NCI-H2081 treated with DMSO at 0.1 percent for 48 hours (cell line): ENCODE data around the gene THEM4.
"Not testable (repeated sequence)": the region's sequence is repeated elsewhere in the genome, so short reads cannot be mapped to it uniquely, and the experiment has no call there.

Experiments used
- DNase-seq: peaks from one replicate; lab custom pipeline; 2025; lab: John Stamatoyannopoulos, UW

The THEM4 gene

DNA sequence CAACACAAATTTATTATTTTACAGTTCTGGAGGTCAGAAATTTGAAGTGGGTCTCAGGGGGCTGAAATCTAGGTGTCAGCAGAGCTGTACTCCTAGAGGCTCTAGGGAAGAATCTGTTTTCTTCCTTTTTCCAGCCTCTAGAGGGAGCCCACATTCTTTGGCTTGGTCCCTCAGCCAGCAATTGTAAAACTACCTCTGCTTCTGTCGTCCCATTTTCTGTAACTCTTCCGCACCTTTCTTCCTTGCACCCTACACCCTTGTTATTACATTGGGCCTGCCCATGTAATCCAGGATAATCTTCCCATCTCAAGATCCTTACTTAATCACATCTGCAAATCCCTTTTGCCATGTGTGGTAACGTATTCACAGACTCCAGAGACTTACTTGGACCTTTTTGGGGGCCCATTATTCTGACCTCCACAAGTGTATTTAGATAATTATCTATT, 24.8 kb upstream of the THEM4 start:
- peak; percentile 46 for DNase-seq

DNA sequence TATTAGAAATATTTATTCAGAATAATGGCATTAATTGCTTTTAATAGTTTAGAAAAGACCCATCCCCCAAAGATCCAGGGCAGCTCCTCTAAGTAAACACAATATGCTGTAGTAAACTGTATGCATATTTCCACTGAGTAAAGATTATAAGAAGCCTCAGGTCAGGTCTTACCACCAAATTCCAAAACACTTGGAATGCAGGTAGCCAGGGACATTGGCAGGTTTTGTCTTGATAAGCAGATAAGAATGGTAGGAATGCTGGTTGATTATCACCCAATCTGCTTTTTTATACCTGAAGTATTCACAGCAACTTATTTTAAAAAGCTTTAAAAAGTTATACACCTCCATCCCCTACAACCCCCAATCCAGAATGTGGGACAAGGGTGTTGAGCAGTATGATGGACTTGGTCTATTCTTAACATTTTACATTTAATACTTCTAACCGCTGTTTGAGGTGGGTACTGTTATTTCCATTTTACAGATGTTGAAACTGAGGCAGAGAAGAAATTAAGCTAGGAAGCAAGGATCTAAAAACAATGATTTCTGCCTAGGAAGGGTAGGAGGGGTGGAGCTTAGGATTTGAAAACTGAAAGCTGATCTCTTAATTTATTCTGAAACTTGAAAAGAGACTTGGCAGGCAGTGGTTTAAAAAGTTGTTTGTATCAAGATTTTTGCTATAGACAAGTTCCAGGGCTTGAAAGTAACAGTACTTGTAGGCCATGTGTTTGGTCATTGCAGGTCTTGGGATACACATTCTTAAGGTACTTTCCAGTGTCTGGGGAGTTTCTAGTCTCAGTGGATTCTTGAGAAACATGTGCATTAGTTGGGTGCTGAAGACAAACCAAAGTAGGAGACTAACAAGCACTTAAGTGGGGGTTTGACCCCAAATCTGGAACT, 15.6 kb upstream of the THEM4 start:
- DNase-seq, result no peak

DNA sequence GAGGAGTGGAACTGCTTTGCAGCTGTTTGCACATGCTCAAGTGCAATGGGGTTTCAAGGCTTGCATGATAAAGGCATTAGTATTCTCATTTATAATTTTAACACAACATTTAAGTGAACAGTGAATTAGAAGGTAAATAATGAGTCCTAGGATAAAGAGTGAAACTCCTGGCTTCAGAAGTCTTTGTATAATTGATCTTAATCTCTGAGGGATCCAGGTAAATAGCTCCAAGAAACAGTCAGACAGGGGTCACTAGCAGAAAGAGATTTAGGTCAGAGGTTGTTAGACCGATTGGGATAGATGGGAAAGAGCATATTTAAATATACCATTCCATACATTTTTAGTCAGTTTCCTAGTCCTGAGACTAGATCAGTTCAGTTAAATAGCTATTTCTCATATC, 14.1 kb upstream of the THEM4 start:
- no peak for DNase-seq

DNA sequence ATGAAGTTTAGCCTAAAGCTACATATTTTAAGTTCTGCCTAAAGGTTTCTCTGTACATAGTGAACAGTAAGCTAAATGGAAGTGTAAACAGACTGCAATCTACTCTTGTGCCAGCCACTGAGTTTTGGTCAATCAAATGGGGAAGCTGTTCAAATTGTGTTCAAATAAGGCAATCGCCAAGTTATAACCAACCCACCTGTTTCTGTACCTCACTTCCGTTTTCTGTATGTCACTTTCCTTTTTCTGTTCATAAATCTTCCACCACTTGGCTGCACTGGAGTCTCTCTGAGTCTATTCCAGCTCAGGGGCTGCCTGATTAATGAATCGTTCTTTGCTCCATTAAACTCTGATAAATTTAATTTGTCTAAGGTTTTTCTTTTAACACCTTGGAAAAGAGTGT, 10.8 kb upstream of the THEM4 start:
- DNase-seq, result no peak

DNA sequence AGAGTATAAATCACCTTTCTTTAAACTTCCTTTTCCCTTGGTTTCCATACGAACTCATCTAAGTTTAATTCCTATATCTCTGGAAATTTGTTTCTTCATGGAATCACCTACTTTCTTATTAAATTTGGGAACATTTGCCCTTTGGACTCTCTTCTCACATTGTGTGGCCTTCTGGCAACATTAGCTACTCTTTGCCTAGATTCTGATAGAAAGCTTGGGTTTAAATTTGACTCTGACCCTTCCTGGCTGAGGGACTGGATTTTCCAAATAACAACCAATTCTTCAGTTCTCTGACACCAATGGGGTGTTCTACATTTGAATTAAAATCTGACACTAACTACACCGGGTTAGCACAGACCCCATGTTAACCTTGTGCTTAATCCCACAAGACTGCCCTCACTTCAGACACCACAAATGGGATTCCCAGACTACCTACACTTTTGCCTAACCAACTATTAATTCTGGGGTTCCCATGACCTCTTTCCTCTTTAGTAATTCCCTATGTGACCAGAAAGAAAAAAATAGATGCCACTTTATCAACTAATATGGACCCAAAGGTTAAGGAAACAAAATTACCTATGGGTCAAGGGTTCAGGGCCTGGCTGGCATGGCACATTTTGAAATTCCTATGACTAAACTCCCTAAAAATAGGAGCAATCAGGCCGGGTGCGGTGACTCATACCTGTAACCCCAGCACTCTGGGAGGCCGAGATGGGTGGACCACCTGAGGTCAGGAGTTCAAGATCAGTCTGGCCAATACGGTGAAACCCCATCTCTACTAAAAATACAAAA, 9.7 kb upstream of the THEM4 start:
- no peak for DNase-seq

DNA sequence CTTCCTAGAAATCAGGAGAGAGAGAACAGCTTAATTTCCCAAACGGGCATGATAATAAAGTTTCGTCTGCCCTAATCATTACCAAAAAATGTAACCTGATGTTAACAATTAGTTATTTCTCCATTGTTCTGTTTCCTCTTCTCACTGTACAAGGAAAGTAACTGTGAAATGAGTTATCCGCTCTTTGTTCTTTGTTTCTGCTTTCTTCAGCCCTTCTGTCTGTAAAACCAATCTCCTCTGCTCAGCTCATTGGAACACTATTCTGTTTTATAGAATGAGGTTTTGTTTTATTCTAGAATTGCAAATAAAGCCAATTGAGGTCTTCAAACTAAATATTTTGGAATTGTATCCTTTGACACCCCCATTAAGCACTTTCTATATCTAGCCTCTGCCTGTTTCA, 8.8 kb upstream of the THEM4 start:
- no peak for DNase-seq

DNA sequence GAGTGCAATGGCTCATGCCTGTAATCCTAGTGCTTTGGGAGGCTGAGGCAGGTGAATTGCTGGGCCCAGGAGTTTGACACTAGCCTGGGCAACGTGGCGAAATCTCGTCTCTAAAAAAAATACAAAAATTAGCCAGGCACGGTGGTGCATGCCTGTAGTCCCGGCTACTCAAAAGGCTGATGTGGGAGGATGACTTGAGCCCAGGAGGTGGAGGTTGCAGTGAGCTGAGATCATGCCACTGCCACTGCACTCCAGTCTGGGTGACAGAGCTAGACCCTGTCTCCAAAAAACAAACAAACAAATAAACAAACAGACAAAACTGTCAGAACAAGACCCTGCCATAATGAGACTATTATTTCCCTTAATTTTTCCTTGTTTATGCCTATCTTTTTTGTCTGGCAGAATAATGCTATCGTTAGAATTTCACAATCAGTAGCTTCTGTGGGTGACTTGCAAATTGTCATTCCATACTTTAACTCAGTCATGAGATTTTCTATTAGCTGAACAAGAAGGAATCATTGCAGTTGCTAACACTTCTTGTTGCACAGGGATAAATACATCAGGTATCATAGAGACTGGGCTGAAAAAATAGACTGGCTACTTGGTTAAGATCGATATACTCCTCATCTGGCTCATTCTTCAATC, 7.5 kb upstream of the THEM4 start:
- DNase-seq, result no peak

DNA sequence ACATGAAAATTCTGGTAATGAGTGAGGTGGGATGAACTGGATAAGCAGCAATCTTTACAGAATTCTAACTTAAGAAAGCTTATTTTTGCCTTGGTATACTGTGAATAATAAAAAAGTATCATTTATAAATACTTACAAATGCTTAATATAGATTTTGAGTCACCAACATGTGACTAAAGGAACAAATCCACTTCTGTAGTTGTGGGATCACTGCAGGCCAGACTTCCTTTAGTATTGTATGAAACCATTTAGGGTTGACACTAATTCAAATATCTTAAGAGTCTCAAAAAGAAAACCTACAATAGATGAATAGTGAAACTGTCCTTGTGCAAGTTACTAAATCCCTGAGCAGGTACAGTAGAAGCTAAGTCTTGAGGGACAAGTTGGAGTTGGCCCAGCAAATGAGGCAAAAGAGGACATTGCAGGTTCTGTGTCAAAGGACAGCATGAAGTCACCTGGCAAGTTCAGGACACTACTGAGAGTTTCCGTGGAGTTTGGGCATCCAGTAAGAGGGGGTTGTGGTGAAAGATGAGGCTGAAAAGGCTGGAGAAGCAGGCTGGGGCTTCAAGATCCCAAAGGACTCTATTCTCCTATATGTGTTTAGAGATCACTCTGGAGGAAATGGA, 5.9 kb upstream of the THEM4 start:
- no peak for DNase-seq

DNA sequence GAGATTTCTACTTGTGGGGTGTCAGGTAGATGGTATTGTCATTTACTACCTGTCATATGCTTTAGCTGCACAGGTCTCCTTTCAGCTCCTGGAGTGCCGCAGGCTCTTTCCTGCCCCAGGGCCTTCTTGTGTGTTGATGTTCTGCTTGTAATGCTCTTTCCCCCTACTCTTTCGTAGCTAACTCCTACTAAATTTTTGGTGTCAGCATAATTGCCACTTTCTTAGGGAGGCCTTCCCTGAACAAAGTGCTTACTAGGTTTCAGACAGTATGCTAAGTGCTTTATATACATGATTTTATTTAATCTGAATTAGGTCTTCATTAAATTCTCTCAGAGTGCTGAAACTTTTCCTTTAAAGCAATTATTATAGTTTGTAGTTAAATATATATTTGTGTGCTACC, 4.8 kb upstream of the THEM4 start:
- no peak for DNase-seq

DNA sequence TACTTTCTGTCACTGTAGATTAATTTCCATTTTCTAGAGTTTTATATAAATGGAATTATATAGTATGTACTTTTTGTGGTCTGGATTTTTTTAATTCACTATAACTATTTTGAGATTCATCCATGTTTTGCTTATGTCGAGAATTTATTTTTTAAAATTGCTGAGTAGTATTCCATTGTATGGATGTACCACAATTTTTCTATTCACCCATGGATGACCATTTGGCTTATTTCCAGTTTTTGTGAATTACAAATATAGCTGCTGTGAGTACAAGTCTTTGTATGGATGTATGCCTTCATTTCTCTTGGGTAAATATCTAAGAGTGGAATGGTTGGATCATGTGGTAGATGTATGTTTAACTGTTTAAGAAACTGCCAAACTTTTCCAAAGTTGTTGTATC, 3.7 kb upstream of the THEM4 start:
- DNase-seq, result no peak

DNA sequence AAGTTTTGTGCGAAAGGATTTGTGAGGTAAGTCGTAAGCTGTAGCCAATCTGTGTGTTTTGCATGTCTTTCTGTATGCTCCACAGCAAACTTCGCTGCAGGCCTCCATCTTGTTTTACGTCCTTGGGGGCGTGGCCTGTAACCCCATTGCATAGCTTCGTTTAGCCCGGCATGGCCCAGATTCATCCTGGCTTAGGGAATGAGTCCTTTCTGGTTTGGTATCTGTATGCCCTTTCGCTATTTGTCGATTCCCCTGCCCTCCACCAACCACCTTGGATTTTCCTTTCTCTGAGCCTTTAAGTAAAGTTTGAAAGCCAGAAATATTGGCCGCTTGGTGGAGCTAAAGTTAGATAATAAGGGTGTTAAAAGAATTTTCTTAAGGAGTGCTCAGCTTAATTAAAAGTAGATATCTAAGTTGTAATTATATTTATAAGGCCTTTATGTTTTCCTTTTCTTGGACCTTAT, 1.1 kb downstream of the THEM4 start:
- no peak for DNase-seq

DNA sequence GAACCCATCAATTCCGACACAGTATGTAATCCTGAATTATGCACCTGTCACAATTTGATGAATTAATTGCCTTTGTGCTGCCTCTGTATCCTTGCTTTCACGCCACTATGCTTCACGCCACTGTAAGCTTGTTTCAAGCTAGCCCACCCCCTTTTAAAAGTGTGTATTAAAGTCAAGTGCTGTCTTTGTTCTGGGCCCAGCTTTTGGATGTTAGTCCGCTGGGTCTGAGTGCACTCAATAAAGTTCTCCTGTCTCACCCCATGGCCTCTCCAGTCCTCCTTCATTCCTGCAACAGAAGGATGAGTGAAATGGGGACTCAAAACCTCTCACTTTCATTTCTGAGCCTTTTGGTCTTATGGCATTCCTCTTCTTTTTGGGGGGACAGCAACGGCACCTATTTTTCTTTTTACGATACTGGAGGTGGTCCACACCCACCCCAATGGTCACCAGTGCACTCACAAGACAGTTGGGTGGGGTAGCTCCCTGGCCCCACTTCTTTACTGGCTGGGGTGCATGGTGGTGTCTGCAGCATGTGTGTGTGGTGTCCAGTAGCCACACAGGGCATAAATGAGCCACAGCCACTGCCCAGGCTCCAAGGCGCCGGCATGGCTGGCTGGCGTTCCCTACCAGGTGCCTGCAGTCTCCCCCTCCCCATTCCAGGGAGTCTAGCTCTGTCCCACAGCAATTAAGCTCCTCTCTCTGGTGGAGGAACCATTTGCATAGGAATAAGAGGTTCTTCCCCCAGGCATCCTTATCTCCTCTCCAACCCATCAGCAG, 1.8 kb downstream of the THEM4 start:
- no peak for DNase-seq

DNA sequence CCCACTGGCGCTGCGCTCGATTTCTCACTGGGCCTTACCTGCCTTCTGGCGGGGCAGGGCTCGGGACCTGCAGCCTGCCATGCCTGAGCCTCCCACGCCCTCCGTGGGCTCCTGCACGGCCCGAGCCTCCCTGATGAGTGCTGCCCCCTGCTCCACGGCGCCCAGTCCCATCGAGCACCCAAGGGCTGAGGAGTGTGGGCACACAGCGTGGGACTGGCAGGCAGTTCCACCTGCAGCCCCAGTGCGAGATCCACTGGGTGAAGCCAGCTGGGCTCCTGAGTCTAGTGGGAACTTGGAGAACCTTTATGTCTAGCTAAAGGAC, 3.0 kb downstream of the THEM4 start:
- DNase-seq, result not testable (repeated sequence)

DNA sequence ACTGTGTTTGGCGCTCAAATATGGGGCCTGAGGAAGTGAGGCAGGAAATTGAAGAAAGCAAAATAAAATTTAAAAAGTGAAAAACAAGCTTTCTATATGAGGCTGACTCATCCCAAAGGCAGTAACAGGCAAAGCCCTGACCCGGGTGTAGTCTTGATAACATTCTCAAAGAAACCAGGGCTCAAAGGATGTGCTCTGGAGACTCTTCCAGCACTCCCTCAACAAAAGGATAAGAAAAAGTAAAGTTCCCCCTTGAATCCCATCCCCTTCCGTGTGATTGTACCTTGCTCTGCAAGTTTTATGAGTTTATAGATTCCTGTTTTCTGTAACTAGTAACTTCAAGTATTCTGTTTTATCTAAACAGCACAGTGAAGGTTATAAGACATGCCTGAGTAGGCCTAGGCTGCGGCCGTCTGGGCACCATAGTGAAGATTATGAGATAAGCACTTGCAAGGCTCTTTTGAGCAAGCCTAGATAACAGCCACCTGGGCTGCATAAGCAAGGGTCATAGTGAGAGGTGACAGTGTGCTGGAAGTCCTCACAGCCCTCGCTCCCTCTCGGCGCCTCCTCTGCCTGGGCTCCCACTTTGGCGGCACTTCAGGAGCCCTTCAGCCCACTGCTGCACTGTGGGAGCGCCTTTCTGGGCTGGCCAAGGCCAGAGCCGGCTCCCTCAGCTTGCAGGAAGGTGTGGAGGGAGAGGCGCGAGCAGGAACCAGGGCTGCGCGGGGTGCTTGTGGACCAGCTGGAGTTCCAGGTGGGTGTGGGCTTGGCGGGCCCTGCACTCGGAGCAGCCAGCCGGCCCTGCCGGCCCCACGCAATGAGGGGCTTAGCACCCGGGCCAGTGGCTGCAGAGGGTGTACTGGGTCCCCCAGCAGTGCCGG, 3.6 kb downstream of the THEM4 start:
- DNase-seq, result not testable (repeated sequence)

DNA sequence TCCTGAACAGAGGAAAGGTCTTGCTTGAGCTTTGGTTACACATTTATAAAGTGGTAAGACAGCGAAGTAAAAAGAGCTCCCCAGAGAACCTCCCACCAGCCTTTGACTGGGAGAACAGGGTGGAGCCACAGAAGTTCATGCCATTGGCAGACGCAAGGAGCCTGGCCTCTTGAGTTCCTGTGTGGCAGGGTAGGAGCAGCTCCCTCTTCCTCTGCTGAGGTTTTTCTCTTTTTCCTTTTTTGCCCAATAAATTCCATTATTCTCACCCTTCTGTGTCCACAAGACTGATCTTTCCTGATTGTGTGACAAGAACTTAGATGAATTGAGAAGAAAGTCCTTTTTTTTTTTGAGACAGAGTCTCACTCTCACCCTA, 4.3 kb downstream of the THEM4 start:
- DNase-seq, result no peak

DNA sequence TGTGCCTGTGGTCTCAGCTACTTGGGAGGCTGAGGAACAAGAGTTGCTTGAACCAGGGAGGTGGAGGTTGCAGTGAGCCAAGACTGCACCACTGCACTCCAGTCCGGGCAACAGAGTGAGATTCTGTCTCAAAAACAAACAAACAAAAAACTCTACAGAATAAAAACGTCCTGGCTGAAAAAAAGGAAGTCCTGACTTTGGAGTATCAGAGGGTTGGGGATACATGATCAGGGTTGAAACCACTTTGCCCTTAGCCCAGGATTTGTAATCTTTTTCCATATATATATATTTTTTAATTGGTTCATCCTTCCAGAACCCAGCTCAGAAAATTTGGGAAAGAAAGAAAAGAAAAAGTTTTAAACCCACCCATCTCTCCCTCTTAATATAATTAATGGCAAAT, 6.5 kb downstream of the THEM4 start:
- DNase-seq, result no peak

DNA sequence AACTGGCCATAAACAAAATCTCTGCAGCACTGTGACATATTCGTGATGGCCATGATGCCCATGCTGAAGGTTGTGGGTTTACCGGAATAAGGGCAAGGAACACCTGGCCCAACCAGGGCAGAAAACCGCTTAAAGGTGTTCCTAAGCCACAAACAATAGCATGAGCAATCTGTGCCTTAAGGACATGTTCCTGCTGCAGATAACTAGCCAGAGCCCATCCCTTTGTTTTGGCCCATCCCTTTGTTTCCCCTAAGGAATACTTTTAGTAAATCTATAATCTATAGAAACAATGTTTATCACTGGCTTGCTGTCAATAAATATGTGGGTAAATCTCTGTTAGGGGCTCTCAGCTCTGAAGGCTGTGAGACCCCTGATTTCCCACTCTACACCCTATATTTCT, 8.5 kb downstream of the THEM4 start:
- DNase-seq, result not testable (repeated sequence)

DNA sequence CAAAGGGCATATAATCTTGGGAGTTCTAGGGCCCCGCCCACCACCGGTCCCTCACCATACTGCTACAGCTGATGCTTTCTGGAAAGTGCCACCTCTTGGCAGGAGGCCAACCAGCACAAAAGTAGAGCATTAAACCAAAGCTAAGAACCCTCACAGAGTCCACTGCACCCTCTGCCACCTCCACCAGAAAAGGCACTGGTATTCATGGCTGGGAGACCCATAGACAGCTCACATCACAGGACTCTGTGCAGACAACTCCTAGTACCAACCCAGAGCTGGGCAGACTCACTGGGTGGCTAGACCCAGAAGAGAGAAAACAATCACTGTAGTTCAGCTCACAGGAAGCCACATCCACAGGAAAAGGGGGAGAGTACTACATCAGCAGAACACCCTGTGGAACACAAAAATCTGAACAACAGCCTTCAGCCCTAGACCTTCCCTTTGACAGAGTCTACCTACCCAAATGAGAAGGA, 10.8 kb downstream of the THEM4 start:
- no peak for DNase-seq

DNA sequence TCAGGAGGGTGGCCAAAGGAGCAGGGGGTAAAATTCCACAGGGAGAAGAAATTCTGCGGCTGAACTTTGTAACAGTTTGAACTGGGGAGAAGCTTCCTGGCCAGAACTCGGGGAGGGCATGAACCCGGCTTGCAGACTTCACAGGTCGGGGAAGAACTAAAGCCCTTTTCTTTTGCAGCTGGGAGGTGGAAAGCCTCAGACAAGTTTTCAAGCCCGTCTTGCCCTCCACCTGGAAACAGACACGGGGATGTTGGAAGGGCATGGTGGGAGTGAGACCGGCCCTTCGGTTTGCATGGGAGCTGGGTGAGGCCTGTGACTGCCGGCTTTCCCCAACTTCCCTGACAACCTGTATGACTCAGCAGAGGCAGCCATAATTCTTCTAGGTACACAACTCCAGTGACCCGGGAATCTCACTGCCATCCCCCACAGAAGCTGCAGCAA, 11.3 kb downstream of the THEM4 start:
- DNase-seq, result no peak

DNA sequence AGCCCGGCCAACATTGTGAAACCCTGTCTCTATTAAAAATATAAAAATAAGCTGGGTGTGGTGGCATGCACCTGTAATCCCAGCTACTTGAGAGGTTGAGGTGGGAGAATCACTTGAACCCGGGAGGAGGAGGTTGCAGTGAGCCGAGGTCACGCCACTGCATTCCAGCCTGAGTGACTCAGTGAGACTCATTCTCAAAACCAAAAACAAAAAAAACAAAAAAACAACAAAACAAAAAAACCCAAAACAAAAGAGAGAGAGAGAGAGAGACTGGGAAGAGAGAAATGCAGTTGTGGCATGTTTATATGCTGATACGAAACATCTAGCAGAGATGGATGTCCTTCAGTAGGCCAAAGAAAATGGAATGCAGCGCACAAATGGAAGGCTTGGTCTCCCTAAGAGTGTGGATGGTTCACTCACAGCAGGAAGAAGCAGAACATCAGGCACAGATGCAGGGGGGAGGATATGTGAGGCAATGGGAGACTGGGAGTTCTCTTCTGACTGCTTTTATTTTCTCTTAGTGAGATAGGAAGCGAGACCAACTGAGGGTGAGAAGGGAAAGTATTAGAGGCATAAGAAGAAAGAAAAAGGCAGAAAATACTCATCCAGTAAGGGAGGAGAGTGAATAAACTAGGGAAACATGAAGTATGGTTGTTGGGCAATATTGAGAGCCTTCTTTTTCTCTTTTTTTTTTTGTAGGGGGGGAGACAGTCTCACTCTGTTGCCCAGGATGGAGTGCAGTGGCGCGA, 16.0 kb downstream of the THEM4 start:
- no peak for DNase-seq
